Esophagus muscularis mucosa (tissue), 3 donors: ENCODE results near the gene ALKBH4.
"Not testable (repeated sequence)": the region's sequence is repeated elsewhere in the genome, so short reads cannot be mapped to it uniquely, and the experiment has no call there.

Experiments used
- CTCF ChIP-seq, 3 experiments: fragments of 200-600 bp in 2 of 3; fragments of 450-650 bp in 1 of 3; sonication (generic) in 2 of 3; IDR thresholded peaks; one replicate each; pipeline ENCODE4 v1.5.1; 2017 to 2019; ENCODE audit warnings: antibody characterized with exemption in 3 of 3, mild to moderate bottlenecking in 2 of 3, moderate library complexity in 1 of 3
- POLR2A ChIP-seq: fragments of 450-650 bp; IDR thresholded peaks from one replicate; pipeline ENCODE4 v1.6.1; 2017; ENCODE audit warnings: antibody characterized with exemption, moderate library complexity, mild to moderate bottlenecking, low read depth

- TF ChIP-seq CTCF (IDR thresholded peaks at IDR 0.05); POLR2A: not testable (repeated sequence)
Observed at GRCh38 chr7:102511860-102512522, 47.3 kb upstream of the ALKBH4 start.
